ENCODE data around the gene SLC44A1. TPM values are rescaled to one million over a fixed set of nuclear protein-coding genes. Genes with fewer than 3 reads are reported as not detected.

The SLC44A1 gene
- total RNA-seq, 8 experiments from 2014 or later: 7.3 to 166 (median 24.9) TPM

- 92 to 100% (median 100%) methylated on average over 1 to 8 of the region's 15 CpGs; no CpG with 5 or more reads in 5 of the 10 experiments for WGBS, 10 experiments
- ATAC-seq (replicated peaks in 6 of 8): no peak
- in situ Hi-C loops (cut with MboI; ENCODE audit: low pct_unique_long_range_greater_than_20kb in 2 of 9, low sequenced_read_pairs in 9 of 9, unreplicated experiment in 9 of 9): loop anchor here in 1 of 9 experiments (25.0 kb wide), 1 partner anchor 105 kb away; the partner anchor contains the start of gene FKTN
- Histone ChIP-seq H3K4me1 (replicated peaks in 1 of 2) (peaks cover 0 to 2% of the 10 kb centered on the region in 2 donors), H3K27ac (no peak overlapping the region), H3K4me3 (no peak overlapping the region)
These were observed 213.3 kb downstream of the SLC44A1 start for GRCh38 chr9:105457560-105458294.

GRCh38 chr9:105458404-105458803 is 214.0 kb downstream of the SLC44A1 start:
- Histone ChIP-seq H3K27ac (no peak overlapping the region), H3K4me1 (replicated peaks in 1 of 2) (peaks cover 0 to 2% of the 10 kb centered on the region in 2 donors), H3K4me3 (no peak overlapping the region)
- 80 to 100% (median 90%) methylated on average over 1 to 3 of the region's 3 CpGs; no CpG with 5 or more reads in 2 of the 10 experiments for WGBS, 10 experiments
- in situ Hi-C loops (cut with MboI; ENCODE audit: low pct_unique_long_range_greater_than_20kb in 2 of 9, low sequenced_read_pairs in 9 of 9, unreplicated experiment in 9 of 9): loop anchor here in 1 of 9 experiments (25.0 kb wide), 1 partner anchor 104 kb away; the partner anchor contains the start of gene FKTN
- ATAC-seq (replicated peaks in 6 of 8): no peak

GRCh38 chr9:105459336-105459735 is 214.9 kb downstream of the SLC44A1 start:
- Histone ChIP-seq H3K4me1 (replicated peaks in 1 of 2) (peaks cover 0 to 2% of the 10 kb centered on the region in 2 donors), H3K27ac (no peak overlapping the region), H3K4me3 (no peak overlapping the region)
- WGBS, 10 experiments: 88 to 100% (median 100%) methylated on average over 1 to 2 of the region's 2 CpGs; no CpG with 5 or more reads in 3 of the 10 experiments
- in situ Hi-C loops (cut with MboI; ENCODE audit: low pct_unique_long_range_greater_than_20kb in 2 of 9, low sequenced_read_pairs in 9 of 9, unreplicated experiment in 9 of 9): loop anchor here in 1 of 9 experiments (25.0 kb wide), 1 partner anchor 103 kb away; the partner anchor contains the start of gene FKTN
- ATAC-seq (replicated peaks in 6 of 8): peak in 1 of 8 experiments; percentile 8

- no peak for ATAC-seq (replicated peaks in 6 of 8)
- Histone ChIP-seq H3K4me1 (replicated peaks in 1 of 2) (no peaks in the 10 kb centered on the region), H3K4me3 (no peak overlapping the region), H3K27ac (no peak overlapping the region)
- in situ Hi-C loops (cut with MboI; ENCODE audit: low pct_unique_long_range_greater_than_20kb in 2 of 9, low sequenced_read_pairs in 9 of 9, unreplicated experiment in 9 of 9): loop anchor here in 1 of 9 experiments (25.0 kb wide), 1 partner anchor 95 kb away; the partner anchor contains the start of gene FKTN
- 74 to 100% (median 93%) methylated on average over 1 to 3 of the region's 3 CpGs; no CpG with 5 or more reads in 1 of the 10 experiments for WGBS, 10 experiments
These were observed 222.5 kb downstream of the SLC44A1 start for GRCh38 chr9:105466898-105467455.

GRCh38 chr9:105468875-105469274 is 224.4 kb downstream of the SLC44A1 start:
- Histone ChIP-seq H3K27ac (no peak overlapping the region), H3K4me3 (no peak overlapping the region), H3K4me1 (replicated peaks in 1 of 2) (no peaks in the 10 kb centered on the region)
- in situ Hi-C loops (cut with MboI; ENCODE audit: low pct_unique_long_range_greater_than_20kb in 2 of 9, low sequenced_read_pairs in 9 of 9, unreplicated experiment in 9 of 9): loop anchor here in 1 of 9 experiments (25.0 kb wide), 1 partner anchor 93 kb away; the partner anchor contains the start of gene FKTN
- WGBS, 10 experiments: 17 to 100% (median 82%) methylated on average over 1 of the region's 1 CpG; no CpG with 5 or more reads in 4 of the 10 experiments
- ATAC-seq (replicated peaks in 6 of 8): no peak

- WGBS, 10 experiments: 86 to 100% (median 100%) methylated on average over 1 to 2 of the region's 2 CpGs; no CpG with 5 or more reads in 6 of the 10 experiments
These were observed 228.8 kb downstream of the SLC44A1 start for GRCh38 chr9:105473221-105473620.

GRCh38 chr9:105475302-105475701 is 230.9 kb downstream of the SLC44A1 start:
- no peak overlapping the region for H3K4me3 ChIP-seq
- WGBS, 10 experiments: 57 to 100% (median 85%) methylated on average over 1 to 2 of the region's 2 CpGs; no CpG with 5 or more reads in 1 of the 10 experiments
- ATAC-seq (replicated peaks in 6 of 8): peak in 4 of 8 experiments; percentile 24 to 62 (median 43)
- H3K27ac ChIP-seq: no peak overlapping the region
- in situ Hi-C loops (cut with MboI; ENCODE audit: low pct_unique_long_range_greater_than_20kb in 2 of 9, low sequenced_read_pairs in 9 of 9, unreplicated experiment in 9 of 9): no loop called here
- no peaks in the 10 kb centered on the region for H3K4me1 ChIP-seq (replicated peaks in 1 of 2)

More at GRCh38 chr9:105473221-105473620, 228.8 kb downstream of the SLC44A1 start:
- in situ Hi-C loops (cut with MboI; ENCODE audit: low pct_unique_long_range_greater_than_20kb in 2 of 9, low sequenced_read_pairs in 9 of 9, unreplicated experiment in 9 of 9): loop anchor here in 1 of 9 experiments (25.0 kb wide), 1 partner anchor 89 kb away; the partner anchor contains the start of gene FKTN
- Histone ChIP-seq H3K27ac (no peak overlapping the region), H3K4me3 (no peak overlapping the region), H3K4me1 (replicated peaks in 1 of 2) (no peaks in the 10 kb centered on the region)
- ATAC-seq (replicated peaks in 6 of 8): no peak

- H3K4me3 ChIP-seq: no peak overlapping the region
- ATAC-seq (replicated peaks in 6 of 8): no peak
- H3K27ac ChIP-seq: no peak overlapping the region
- no peaks in the 10 kb centered on the region for H3K4me1 ChIP-seq (replicated peaks in 1 of 2)
- in situ Hi-C loops (cut with MboI; ENCODE audit: low pct_unique_long_range_greater_than_20kb in 2 of 9, low sequenced_read_pairs in 9 of 9, unreplicated experiment in 9 of 9): no loop called here
These were observed 235.4 kb downstream of the SLC44A1 start for GRCh38 chr9:105479846-105480245.

- no peak overlapping the region for H3K4me3 ChIP-seq
- no peak for ATAC-seq (replicated peaks in 6 of 8)
- no peaks in the 10 kb centered on the region for H3K4me1 ChIP-seq (replicated peaks in 1 of 2)
- in situ Hi-C loops (cut with MboI; ENCODE audit: low pct_unique_long_range_greater_than_20kb in 2 of 9, low sequenced_read_pairs in 9 of 9, unreplicated experiment in 9 of 9): no loop called here
- no peak overlapping the region for H3K27ac ChIP-seq
These were observed 239.2 kb downstream of the SLC44A1 start for GRCh38 chr9:105483618-105484017.

GRCh38 chr9:105484226-105484625 is 239.8 kb downstream of the SLC44A1 start:
- WGBS, 10 experiments: 94 to 100% (median 100%) methylated on average over 2 of the region's 2 CpGs
- no peak for ATAC-seq (replicated peaks in 6 of 8)

GRCh38 chr9:105485131-105485530 is 240.7 kb downstream of the SLC44A1 start:
- no peak overlapping the region for H3K27ac ChIP-seq
- H3K4me3 ChIP-seq: no peak overlapping the region
- no peaks in the 10 kb centered on the region for H3K4me1 ChIP-seq (replicated peaks in 1 of 2)
- ATAC-seq (replicated peaks in 6 of 8): no peak
- in situ Hi-C loops (cut with MboI; ENCODE audit: low pct_unique_long_range_greater_than_20kb in 2 of 9, low sequenced_read_pairs in 9 of 9, unreplicated experiment in 9 of 9): no loop called here

More at GRCh38 chr9:105484226-105484625, 239.8 kb downstream of the SLC44A1 start:
- Histone ChIP-seq H3K27ac (no peak overlapping the region), H3K4me3 (no peak overlapping the region), H3K4me1 (replicated peaks in 1 of 2) (no peaks in the 10 kb centered on the region)
- in situ Hi-C loops (cut with MboI; ENCODE audit: low pct_unique_long_range_greater_than_20kb in 2 of 9, low sequenced_read_pairs in 9 of 9, unreplicated experiment in 9 of 9): no loop called here

Measured in motor neuron (in vitro differentiated cells).